DND-41 (cell line): ENCODE results near the gene RIBC2.

Experiments
- ATAC-seq: fragments of 200-7000 bp; cut with Tn5 transposase; 3 replicates; pipeline ENCODE4 v1.9.1; 2021; ENCODE audit warnings: low read depth; ENCODE audit not compliant: insufficient read depth
- DNase-seq: peaks from one replicate; pipeline ENCODE4 v3.0.0-alpha.2; 2020
- H2AFZ ChIP-seq: 2 replicates; pipeline ENCODE4 v1.6.0; 2012; ENCODE audit warnings: low read depth, low read length
- H3K27ac ChIP-seq: 2 replicates; pipeline ENCODE4 v1.5.1; 2012; ENCODE audit warnings: low read length, inconsistent platforms
- H3K27me3 ChIP-seq: fragments of 200-600 bp; sonication (generic); 2 replicates; pipeline ENCODE4 v1.6.0; 2012; ENCODE audit warnings: low read length, mild to moderate bottlenecking, inconsistent platforms; ENCODE audit not compliant: insufficient read depth, poor library complexity
- H3K36me3 ChIP-seq: 2 replicates; pipeline ENCODE4 v1.5.1; 2012; ENCODE audit warnings: low read length, inconsistent platforms; ENCODE audit not compliant: insufficient read depth
- H3K4me1 ChIP-seq: 2 replicates; pipeline ENCODE4 v1.5.1; 2012; ENCODE audit warnings: mild to moderate bottlenecking, low read length; ENCODE audit not compliant: insufficient read depth
- H3K4me2 ChIP-seq: 2 replicates; pipeline ENCODE4 v1.6.0; 2012; ENCODE audit warnings: mild to moderate bottlenecking, moderate library complexity, low read length, inconsistent platforms; ENCODE audit not compliant: insufficient read depth
- H3K4me3 ChIP-seq, 2 experiments: fragments of 200-600 bp in 1 of 2; shearing (Covaris generic) in 1 of 2; 2 replicates each; pipeline ENCODE4 v1.5.1; 2012 to 2016; ENCODE audit warnings: inconsistent platforms in 2 of 2, low read length in 2 of 2, mild to moderate bottlenecking in 2 of 2, low read depth in 1 of 2, moderate library complexity in 1 of 2
- H3K79me2 ChIP-seq: 2 replicates; pipeline ENCODE4 v1.6.0; 2012; ENCODE audit warnings: low read length, inconsistent platforms; ENCODE audit not compliant: insufficient read depth
- H3K9ac ChIP-seq: 2 replicates; pipeline ENCODE4 v1.6.0; 2012; ENCODE audit warnings: low read depth, mild to moderate bottlenecking, inconsistent platforms, low read length, moderate library complexity
- H3K9me3 ChIP-seq: 2 replicates; pipeline ENCODE4 v1.5.1; 2012; ENCODE audit warnings: low read length, moderate library complexity, mild to moderate bottlenecking, inconsistent platforms; ENCODE audit not compliant: insufficient read depth, severe bottlenecking
- H4K20me1 ChIP-seq: 2 replicates; pipeline ENCODE4 v1.6.0; 2012; ENCODE audit warnings: low read length; ENCODE audit not compliant: insufficient read depth
- EZH2 ChIP-seq: IDR thresholded peaks from 3 replicates; pipeline ENCODE4 v1.6.1; 2012; ENCODE audit warnings: borderline replicate concordance, low read depth, mild to moderate bottlenecking, moderate library complexity, low read length, inconsistent platforms; ENCODE audit not compliant: severe bottlenecking
- TF ChIP-seq, protein P1 (sequence below): IDR thresholded peaks from 2 replicates; pipeline ENCODE4 v1.5.1; 2012; ENCODE audit warnings: borderline replicate concordance, low read length, moderate library complexity, mild to moderate bottlenecking; ENCODE audit not compliant: poor library complexity, severe bottlenecking; ENCODE audit errors: extremely low read depth

The RIBC2 gene

DNA sequence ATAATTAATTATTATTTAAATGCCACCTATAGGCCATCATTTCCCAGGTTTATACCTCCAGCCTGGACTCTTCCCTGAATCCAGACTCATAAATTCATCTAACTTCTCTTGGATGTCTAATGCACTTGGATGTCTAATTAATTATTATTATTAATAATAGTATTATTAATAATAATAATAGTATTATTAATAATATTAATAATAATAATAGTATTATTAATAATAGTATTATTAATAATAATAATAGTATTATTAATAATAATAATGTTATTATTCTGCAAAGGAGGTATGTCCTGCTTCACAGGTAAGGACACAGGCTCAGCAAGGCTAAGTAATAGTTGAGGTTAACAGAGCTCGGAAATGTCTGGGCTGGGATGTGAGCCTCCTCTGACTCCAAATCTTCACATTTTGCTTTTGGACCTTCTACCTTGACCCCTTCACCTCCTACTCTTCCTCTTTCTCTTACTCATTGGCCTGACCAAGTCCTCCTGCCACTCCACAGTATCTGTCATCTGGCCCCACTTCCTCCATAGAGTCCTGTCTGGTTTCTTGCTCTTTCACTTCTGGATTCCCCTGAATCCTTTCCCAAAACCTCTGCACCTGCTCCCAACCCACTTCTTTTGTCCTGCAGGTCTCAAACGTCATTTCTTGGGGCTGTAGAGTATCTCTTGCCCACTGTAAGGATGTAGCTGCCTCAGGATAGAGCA lies 8.0 kb downstream of the RIBC2 start:
- no peaks in the 10 kb centered on the region for H3K4me1 ChIP-seq
- no peak overlapping the region for H2AFZ ChIP-seq
- no peak overlapping the region for H3K27ac ChIP-seq
- DNase-seq (no peak), ATAC-seq (no peak)
- H3K4me3 ChIP-seq: no peak overlapping the region
- H3K9me3 ChIP-seq: no peaks in the 10 kb centered on the region
- peaks cover 7% of the 10 kb centered on the region for H3K27me3 ChIP-seq
- no peaks in the 10 kb centered on the region for H4K20me1 ChIP-seq
- no peaks in the 10 kb centered on the region for H3K79me2 ChIP-seq
- TF ChIP-seq, protein P1, sequence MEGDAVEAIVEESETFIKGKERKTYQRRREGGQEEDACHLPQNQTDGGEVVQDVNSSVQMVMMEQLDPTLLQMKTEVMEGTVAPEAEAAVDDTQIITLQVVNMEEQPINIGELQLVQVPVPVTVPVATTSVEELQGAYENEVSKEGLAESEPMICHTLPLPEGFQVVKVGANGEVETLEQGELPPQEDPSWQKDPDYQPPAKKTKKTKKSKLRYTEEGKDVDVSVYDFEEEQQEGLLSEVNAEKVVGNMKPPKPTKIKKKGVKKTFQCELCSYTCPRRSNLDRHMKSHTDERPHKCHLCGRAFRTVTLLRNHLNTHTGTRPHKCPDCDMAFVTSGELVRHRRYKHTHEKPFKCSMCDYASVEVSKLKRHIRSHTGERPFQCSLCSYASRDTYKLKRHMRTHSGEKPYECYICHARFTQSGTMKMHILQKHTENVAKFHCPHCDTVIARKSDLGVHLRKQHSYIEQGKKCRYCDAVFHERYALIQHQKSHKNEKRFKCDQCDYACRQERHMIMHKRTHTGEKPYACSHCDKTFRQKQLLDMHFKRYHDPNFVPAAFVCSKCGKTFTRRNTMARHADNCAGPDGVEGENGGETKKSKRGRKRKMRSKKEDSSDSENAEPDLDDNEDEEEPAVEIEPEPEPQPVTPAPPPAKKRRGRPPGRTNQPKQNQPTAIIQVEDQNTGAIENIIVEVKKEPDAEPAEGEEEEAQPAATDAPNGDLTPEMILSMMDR: no peak
- TF ChIP-seq EZH2: no peak
- H3K36me3 ChIP-seq: no peaks in the 10 kb centered on the region
- no peak overlapping the region for H3K4me2 ChIP-seq
- no peak overlapping the region for H3K9ac ChIP-seq

DNA sequence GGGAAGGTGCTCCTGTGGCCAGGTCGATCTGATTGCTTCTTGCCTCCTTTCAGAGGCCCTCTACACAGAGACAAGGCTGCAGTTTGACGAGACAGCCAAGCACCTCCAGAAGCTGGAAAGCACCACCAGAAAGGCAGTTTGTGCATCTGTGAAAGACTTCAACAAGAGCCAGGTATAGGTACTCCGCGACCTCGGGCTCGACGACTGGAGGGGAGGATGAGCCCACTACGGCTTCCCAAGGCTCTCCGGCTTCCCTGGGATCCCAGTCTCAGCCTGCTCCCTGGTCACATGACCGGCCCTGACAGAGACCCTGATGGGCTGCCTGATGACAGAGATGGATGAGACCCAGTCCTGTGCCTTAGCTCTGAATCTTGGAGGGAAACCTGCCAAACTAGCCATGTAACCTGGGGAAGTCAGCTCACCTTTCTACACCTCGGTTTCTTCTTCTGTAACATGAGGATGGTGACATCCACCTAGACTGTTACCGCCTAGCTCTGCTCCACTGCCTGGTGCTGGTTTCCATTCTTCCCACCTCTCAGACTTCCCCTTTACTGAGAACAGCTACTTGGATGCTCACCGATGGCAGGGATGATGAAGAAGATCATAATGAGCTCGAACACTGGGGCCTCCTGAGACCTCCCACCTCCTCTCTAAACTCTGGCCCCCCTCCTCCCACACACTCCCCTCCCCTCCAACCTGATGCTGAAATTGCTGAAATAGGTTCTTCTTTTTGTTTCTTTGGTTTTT lies 8.9 kb downstream of the RIBC2 start:
- H3K27me3 ChIP-seq: peaks cover 7% of the 10 kb centered on the region
- no peak for TF ChIP-seq EZH2
- TF ChIP-seq, protein P1: no peak
- no peak for ATAC-seq
- H4K20me1 ChIP-seq: no peaks in the 10 kb centered on the region
- no peak overlapping the region for H3K27ac ChIP-seq
- H2AFZ ChIP-seq: no peak overlapping the region
- H3K9me3 ChIP-seq: no peaks in the 10 kb centered on the region
- no peak overlapping the region for H3K4me2 ChIP-seq
- H3K79me2 ChIP-seq: no peaks in the 10 kb centered on the region
- H3K9ac ChIP-seq: no peak overlapping the region
- H3K4me1 ChIP-seq: no peaks in the 10 kb centered on the region
- H3K36me3 ChIP-seq: no peaks in the 10 kb centered on the region
- H3K4me3 ChIP-seq: no peak overlapping the region
- no peak for DNase-seq

DNA sequence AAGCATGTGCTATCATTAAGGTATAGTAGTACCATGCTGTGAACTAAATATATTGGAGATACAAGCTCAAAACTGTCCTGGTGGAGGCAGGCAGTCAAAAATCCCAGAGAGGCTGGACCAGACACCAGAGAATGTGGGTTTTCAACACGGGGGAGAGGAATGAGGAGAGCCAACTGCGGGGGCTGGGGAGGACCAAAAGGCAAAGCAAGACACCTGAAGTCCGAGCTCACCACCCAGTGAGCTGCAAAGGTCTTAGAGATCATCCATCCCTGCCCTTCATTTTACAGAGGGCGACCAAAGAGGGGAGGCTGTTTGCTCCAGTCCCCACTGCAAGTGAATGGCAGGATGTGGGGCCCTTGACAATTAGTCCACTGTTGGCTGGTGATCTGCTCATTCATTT lies 10.0 kb downstream of the RIBC2 start:
- H4K20me1 ChIP-seq: no peaks in the 10 kb centered on the region
- TF ChIP-seq, protein P1: no peak
- TF ChIP-seq EZH2: no peak
- DNase-seq (no peak), ATAC-seq (no peak)
- no peak overlapping the region for H3K4me2 ChIP-seq
- no peak overlapping the region for H3K27ac ChIP-seq
- H3K27me3 ChIP-seq: peaks cover 4% of the 10 kb centered on the region
- no peak overlapping the region for H2AFZ ChIP-seq
- no peaks in the 10 kb centered on the region for H3K9me3 ChIP-seq
- H3K4me3 ChIP-seq: no peak overlapping the region
- no peak overlapping the region for H3K9ac ChIP-seq
- H3K79me2 ChIP-seq: no peaks in the 10 kb centered on the region
- H3K36me3 ChIP-seq: no peaks in the 10 kb centered on the region
- H3K4me1 ChIP-seq: no peaks in the 10 kb centered on the region
